Uterus (tissue), 4 donors: Measurements from ENCODE around the gene MAP3K5. TPM values are rescaled to one million over a fixed set of nuclear protein-coding genes. Genes with fewer than 3 reads are reported as not detected.
"Not testable (repeated sequence)": the region's sequence is repeated elsewhere in the genome, so short reads cannot be mapped to it uniquely, and the experiment has no call there.

Experiments
- DNase-seq, 2 donors: peaks; one replicate each; pipeline ENCODE4 v3.0.0-alpha.2; 2019 to 2020
- H3K27ac ChIP-seq, 2 donors: fragments of 200-600 bp; sonication (generic); 1 replicate in 1 of 2; 2 replicates in 1 of 2; pipeline ENCODE4 v1.5.1; 2016 to 2018
- H3K27me3 ChIP-seq, 2 donors: fragments of 200-600 bp; sonication (generic); one replicate each; pipeline ENCODE4 v1.5.1; 2018 to 2019; ENCODE audit warnings: control low read depth in 1 of 2
- H3K36me3 ChIP-seq, 2 donors: fragments of 200-600 bp; sonication (generic); one replicate each; pipeline ENCODE4 v1.5.1; 2019; ENCODE audit warnings: control low read depth in 1 of 2
- H3K4me1 ChIP-seq, 2 donors: fragments of 200-600 bp; sonication (generic); one replicate each; pipeline ENCODE4 v1.5.1; 2018 to 2019; ENCODE audit warnings: control low read depth in 1 of 2
- H3K4me3 ChIP-seq, 2 donors: fragments of 200-600 bp; sonication (generic); 1 replicate in 1 of 2; 2 replicates in 1 of 2; pipeline ENCODE4 v1.5.1; 2018 to 2019; ENCODE audit warnings: mild to moderate bottlenecking in 1 of 2
- H3K9me3 ChIP-seq, 2 donors: fragments of 200-600 bp; sonication (generic); one replicate each; pipeline ENCODE4 v1.5.1; 2019; ENCODE audit warnings: control low read depth in 1 of 2
- CTCF ChIP-seq, 4 experiments: fragments of 200-600 bp in 2 of 4; fragments of 450-650 bp in 2 of 4; sonication (generic) in 2 of 4; IDR thresholded peaks; one replicate each; pipeline ENCODE4 v1.5.1; 2016 to 2019; ENCODE audit warnings: antibody characterized with exemption in 4 of 4, mild to moderate bottlenecking in 2 of 4, moderate library complexity in 1 of 4
- POLR2A ChIP-seq, 2 donors: fragments of 450-650 bp; IDR thresholded peaks; one replicate each; pipeline ENCODE4 v1.6.1; 2016; ENCODE audit warnings: antibody characterized with exemption in 2 of 2, mild to moderate bottlenecking in 1 of 2, moderate library complexity in 1 of 2
- intact Hi-C: fragments of 100-400 bp; cut with DNase I; formaldehyde crosslinking; loops from one replicate; pipeline ENCODE4 v1.15.1; 2023; ENCODE audit warnings: low total_unique reads
- total RNA-seq, 4 donors: library from RNA; depleted of rRNA in 3 of 4; stranded (reverse); fragments of >200 nt in 3 of 4; gene quantifications; one replicate each; pipeline versions ENCODE4 v1.1.0 to v1.2.4, GENCODE V29; 2014 to 2023
- donor health status: DM: yes; HTN: yes; CAD: no.

The MAP3K5 gene
- total RNA-seq, 4 donors from 2014 or later: 9.5 to 67.1 (median 15.4) TPM

DNA sequence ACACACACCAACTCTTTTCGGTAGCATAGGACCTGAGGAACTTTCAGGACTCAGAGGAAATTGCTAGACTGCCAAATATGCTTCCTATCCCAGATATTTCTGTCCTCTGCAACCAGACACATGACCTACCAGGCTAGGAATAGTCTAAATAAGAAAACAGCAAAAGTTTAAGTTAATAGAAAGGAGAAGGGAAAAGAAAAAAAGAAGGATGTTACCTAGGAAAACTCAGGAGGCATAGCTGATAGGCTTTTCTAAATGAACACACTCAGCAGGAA, 74.6 kb downstream of the MAP3K5 start:
- TF ChIP-seq POLR2A (IDR thresholded peaks at IDR 0.05): no peak
- no peak for TF ChIP-seq CTCF (IDR thresholded peaks at IDR 0.05)
- intact Hi-C loops: no loop called here
- H3K4me3 ChIP-seq: no peak overlapping the region
- H3K36me3 ChIP-seq: no peaks in the 10 kb centered on the region
- no peaks in the 10 kb centered on the region for H3K4me1 ChIP-seq
- peak overlapping the region; percentile 0 to 59 for H3K27ac ChIP-seq
- DNase-seq: no peak
- no peaks in the 10 kb centered on the region for H3K27me3 ChIP-seq
- H3K9me3 ChIP-seq: peaks cover 0 to 5% of the 10 kb centered on the region in 2 donors

GRCh38 chr6:136716917-136717715, 75.2 kb downstream of the MAP3K5 start:
- DNase-seq: no peak
- Histone ChIP-seq H3K27me3 (no peaks in the 10 kb centered on the region), H3K4me3 (no peak overlapping the region), H3K9me3 (peaks cover 0 to 5% of the 10 kb centered on the region in 2 donors), H3K36me3 (no peaks in the 10 kb centered on the region), H3K27ac (peak overlapping the region; percentile 0 to 59), H3K4me1 (no peaks in the 10 kb centered on the region)
- TF ChIP-seq CTCF (IDR thresholded peaks at IDR 0.05): no peak
- no peak for TF ChIP-seq POLR2A (IDR thresholded peaks at IDR 0.05)
- intact Hi-C loops: no loop called here

GRCh38 chr6:136712642-136713041, 79.6 kb downstream of the MAP3K5 start:
- intact Hi-C loops, H3K9me3 ChIP-seq, DNase-seq, H3K27me3 ChIP-seq, H3K4me3 ChIP-seq, H3K36me3 ChIP-seq, H3K4me1 ChIP-seq, H3K27ac ChIP-seq: not testable (repeated sequence)

DNA sequence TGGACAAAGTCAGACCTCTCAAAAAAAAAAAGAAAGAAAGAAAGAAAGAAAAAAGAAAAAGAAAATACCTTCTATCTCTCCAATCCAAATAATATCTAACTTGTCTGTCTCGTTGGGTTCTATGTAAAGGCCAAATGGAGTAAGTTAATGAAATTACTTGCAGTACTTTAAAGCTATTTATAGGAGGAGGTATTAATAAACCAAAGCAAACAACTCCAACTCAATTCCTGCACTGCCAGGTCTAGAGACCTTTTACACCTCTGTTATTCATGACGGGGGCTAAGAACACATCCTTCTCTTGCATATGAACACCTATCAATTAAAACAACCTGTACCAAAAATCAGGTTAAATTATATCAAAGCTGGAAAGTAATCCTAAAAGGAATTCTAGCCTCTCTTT, 80.6 kb downstream of the MAP3K5 start:
- Histone ChIP-seq H3K36me3 (no peaks in the 10 kb centered on the region), H3K9me3 (no peaks in the 10 kb centered on the region), H3K27me3 (no peaks in the 10 kb centered on the region), H3K4me3 (no peak overlapping the region), H3K4me1 (no peaks in the 10 kb centered on the region), H3K27ac (no peak overlapping the region)
- DNase-seq: no peak
- intact Hi-C loops: no loop called here
- no peak for TF ChIP-seq POLR2A (IDR thresholded peaks at IDR 0.05)
- TF ChIP-seq CTCF (IDR thresholded peaks at IDR 0.05): no peak

- Histone ChIP-seq H3K27ac (no peak overlapping the region), H3K36me3 (no peaks in the 10 kb centered on the region), H3K27me3 (no peaks in the 10 kb centered on the region), H3K4me3 (no peak overlapping the region), H3K9me3 (no peaks in the 10 kb centered on the region), H3K4me1 (no peaks in the 10 kb centered on the region)
- intact Hi-C loops: no loop called here
- no peak for DNase-seq
- TF ChIP-seq POLR2A (IDR thresholded peaks at IDR 0.05) (no peak), CTCF (IDR thresholded peaks at IDR 0.05) (no peak)
These were observed 81.3 kb downstream of the MAP3K5 start for GRCh38 chr6:136710877-136711552.
